HEK293T (cell line): ENCODE data around the gene RAB1A.

Source experiments
- ARNT ChIP-seq: fragments of 450-650 bp; IDR thresholded peaks from 2 replicates; pipeline ENCODE4 v1.6.1; 2017; ENCODE audit warnings: mild to moderate bottlenecking
- L3MBTL2 ChIP-seq: fragments of 450-650 bp; conservative IDR thresholded peaks from 2 replicates; pipeline ENCODE4 v1.6.1; 2016; ENCODE audit warnings: mild to moderate bottlenecking
- LEF1 ChIP-seq: fragments of 450-650 bp; IDR thresholded peaks from 2 replicates; pipeline ENCODE4 v1.6.1; 2017; ENCODE audit warnings: mild to moderate bottlenecking, borderline replicate concordance
- NFRKB ChIP-seq: fragments of 450-650 bp; IDR thresholded peaks from 2 replicates; pipeline ENCODE4 v1.6.1; 2016; ENCODE audit warnings: mild to moderate bottlenecking, moderate library complexity
- SUZ12 ChIP-seq: fragments of 450-650 bp; IDR thresholded peaks from 2 replicates; pipeline ENCODE4 v1.6.1; 2016; ENCODE audit warnings: mild to moderate bottlenecking
- TF ChIP-seq, protein P1 (sequence below): fragments of 450-650 bp; IDR thresholded peaks from 2 replicates; pipeline ENCODE4 v1.6.1; 2016

- TF ChIP-seq L3MBTL2 = no peak
- no peak for TF ChIP-seq ARNT
- no peak for TF ChIP-seq SUZ12
- TF ChIP-seq LEF1 = no peak
- TF ChIP-seq NFRKB = no peak
- TF ChIP-seq, protein P1, sequence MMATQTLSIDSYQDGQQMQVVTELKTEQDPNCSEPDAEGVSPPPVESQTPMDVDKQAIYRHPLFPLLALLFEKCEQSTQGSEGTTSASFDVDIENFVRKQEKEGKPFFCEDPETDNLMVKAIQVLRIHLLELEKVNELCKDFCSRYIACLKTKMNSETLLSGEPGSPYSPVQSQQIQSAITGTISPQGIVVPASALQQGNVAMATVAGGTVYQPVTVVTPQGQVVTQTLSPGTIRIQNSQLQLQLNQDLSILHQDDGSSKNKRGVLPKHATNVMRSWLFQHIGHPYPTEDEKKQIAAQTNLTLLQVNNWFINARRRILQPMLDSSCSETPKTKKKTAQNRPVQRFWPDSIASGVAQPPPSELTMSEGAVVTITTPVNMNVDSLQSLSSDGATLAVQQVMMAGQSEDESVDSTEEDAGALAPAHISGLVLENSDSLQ = no peak
Measured at GRCh38 chr2:65044097-65044735, 85.7 kb downstream of the RAB1A start.
